GM23338 (cell line): Measurements from ENCODE around the gene TRPC4. TPM values are rescaled to one million over a fixed set of nuclear protein-coding genes. Genes with fewer than 3 reads are reported as not detected.
"Not testable (repeated sequence)": the region's sequence is repeated elsewhere in the genome, so short reads cannot be mapped to it uniquely, and the experiment has no call there.

Experiments
- ATAC-seq: fragments of 200-7000 bp; cut with Tn5 transposase; 3 replicates; pipeline ENCODE4 v1.9.1; 2020
- DNase-seq: peaks from one replicate; pipeline ENCODE4 v3.0.0-alpha.2; 2015; ENCODE audit warnings: low spot score
- H2AFZ ChIP-seq: fragments of 200-600 bp; sonication (generic); 2 replicates; pipeline ENCODE4 v1.8.0; 2016; ENCODE audit warnings: antibody characterized with exemption, mild to moderate bottlenecking, moderate library complexity
- H3F3A ChIP-seq: fragments of 200-600 bp; sonication (generic); replicated peaks from 2 replicates; pipeline ENCODE4 v1.8.0; 2017; ENCODE audit warnings: antibody characterized with exemption, mixed run types, low read depth
- H3K27ac ChIP-seq: fragments of 200-600 bp; sonication (generic); 2 replicates; pipeline ENCODE4 v1.6.1; 2016; ENCODE audit warnings: low read depth
- H3K27me3 ChIP-seq: fragments of 200-600 bp; sonication (generic); 2 replicates; pipeline ENCODE4 v1.8.0; 2016; ENCODE audit warnings: mild to moderate bottlenecking, mixed run types, moderate library complexity; ENCODE audit not compliant: insufficient read depth
- H3K36me3 ChIP-seq: fragments of 200-600 bp; sonication (generic); 2 replicates; pipeline ENCODE4 v1.8.0; 2016; ENCODE audit warnings: mild to moderate bottlenecking; ENCODE audit not compliant: insufficient read depth
- H3K4me1 ChIP-seq: fragments of 200-600 bp; sonication (generic); 2 replicates; pipeline ENCODE4 v1.8.0; 2016; ENCODE audit warnings: mild to moderate bottlenecking, moderate library complexity; ENCODE audit not compliant: insufficient read depth
- H3K4me2 ChIP-seq: fragments of 200-600 bp; sonication (generic); 2 replicates; pipeline ENCODE4 v1.7.1; 2017; ENCODE audit warnings: mixed run types
- H3K4me3 ChIP-seq: fragments of 200-600 bp; sonication (generic); 2 replicates; pipeline ENCODE4 v1.6.1; 2016; ENCODE audit warnings: mixed run types
- H3K79me2 ChIP-seq: fragments of 200-600 bp; sonication (generic); replicated peaks from 2 replicates; pipeline ENCODE4 v1.8.0; 2017; ENCODE audit warnings: mild to moderate bottlenecking; ENCODE audit not compliant: insufficient read depth
- H3K9me2 ChIP-seq: fragments of 200-600 bp; sonication (generic); 2 replicates; pipeline ENCODE4 v1.8.0; 2017; ENCODE audit not compliant: insufficient read depth
- H4K20me1 ChIP-seq: fragments of 200-600 bp; sonication (generic); replicated peaks from 2 replicates; pipeline ENCODE4 v1.8.0; 2017; ENCODE audit warnings: mild to moderate bottlenecking; ENCODE audit not compliant: insufficient read depth
- H3K27ac Mint-ChIP-seq: 2 replicates; pipeline ENCODE4 v1.8.0; 2020; ENCODE audit warnings: inconsistent platforms, mild to moderate bottlenecking, moderate library complexity, mixed read lengths
- H3K27me3 Mint-ChIP-seq: 3 replicates; pipeline ENCODE4 v1.8.0; 2022; ENCODE audit warnings: low read depth, mild to moderate bottlenecking, moderate library complexity, mixed read lengths, inconsistent platforms; ENCODE audit not compliant: insufficient read depth, poor library complexity
- H3K36me3 Mint-ChIP-seq: 3 replicates; pipeline ENCODE4 v1.8.0; 2021; ENCODE audit warnings: low read depth, mild to moderate bottlenecking, inconsistent platforms, moderate library complexity, mixed read lengths
- H3K4me1 Mint-ChIP-seq: 3 replicates; pipeline ENCODE4 v1.8.0; 2020; ENCODE audit warnings: mild to moderate bottlenecking, inconsistent platforms, mixed read lengths
- H3K4me3 Mint-ChIP-seq: 3 replicates; pipeline ENCODE4 v1.8.0; 2021; ENCODE audit warnings: moderate library complexity, mild to moderate bottlenecking, inconsistent platforms, mixed read lengths
- H3K9me3 Mint-ChIP-seq: 3 replicates; pipeline ENCODE4 v1.8.0; 2020; ENCODE audit warnings: moderate library complexity, mild to moderate bottlenecking, inconsistent platforms, mixed read lengths
- EZH2 ChIP-seq: fragments of 200-600 bp; sonication (generic); IDR thresholded peaks from one replicate; pipeline ENCODE4 v1.8.0; 2017; ENCODE audit warnings: antibody characterized with exemption, mild to moderate bottlenecking, low read depth; ENCODE audit not compliant: unreplicated experiment
- JUNB ChIP-seq: IDR thresholded peaks from one replicate; pipeline ENCODE4 v1.6.1; 2016; ENCODE audit warnings: antibody characterized with exemption; ENCODE audit not compliant: unreplicated experiment
- NANOG ChIP-seq: IDR thresholded peaks from 2 replicates; pipeline ENCODE4 v1.6.1; 2016; ENCODE audit warnings: antibody characterized with exemption, borderline replicate concordance
- POLR2AphosphoS5 ChIP-seq: IDR thresholded peaks from 2 replicates; pipeline ENCODE4 v1.6.1; 2016; ENCODE audit warnings: antibody characterized with exemption, low read depth
- ZNF331 ChIP-seq: fragments of 250-450 bp; sonication (Bioruptor Pico); IDR thresholded peaks from 2 replicates; pipeline ENCODE4 v1.5.0; 2020; ENCODE audit warnings: low read depth, mild to moderate bottlenecking, moderate library complexity
- polyA plus RNA-seq: library from polyadenylated mRNA; unstranded; fragments of >200 nt; fragmentation: Nextera tagmentation; extraction: Ambion mirVana; gene quantifications from 2 replicates; pipeline ENCODE4 v1.2.1, GENCODE V29; 2016
- total RNA-seq: library from RNA; depleted of rRNA; stranded (reverse); fragments of >200 nt; shearing (Covaris generic); gene quantifications from 2 replicates; pipeline ENCODE4 v1.2.3, GENCODE V29; 2014
- TF ChIP-seq, protein P1 (sequence below): fragments of 250-450 bp; sonication (Bioruptor Pico); IDR thresholded peaks from 2 replicates; pipeline ENCODE4 v1.5.0; 2020; ENCODE audit warnings: mild to moderate bottlenecking, moderate library complexity
- TF ChIP-seq, protein P2 (sequence below): IDR thresholded peaks from 2 replicates; pipeline ENCODE4 v1.6.1; 2016; ENCODE audit warnings: antibody characterized with exemption
- TF ChIP-seq, protein P3 (sequence below), 2 experiments: fragments of 200-600 bp in 1 of 2; sonication (generic) in 1 of 2; conservative IDR thresholded peaks; 2 replicates each; pipeline versions ENCODE4 v1.5.1 to v1.6.1; 2016 to 2017; ENCODE audit warnings: antibody characterized with exemption in 2 of 2, low read depth in 2 of 2, mild to moderate bottlenecking in 2 of 2, moderate library complexity in 1 of 2

TRPC4 gene
- total and polyA plus RNA-seq, 2 experiments from 2014 or later, result 1.1 to 2.1 TPM

DNA sequence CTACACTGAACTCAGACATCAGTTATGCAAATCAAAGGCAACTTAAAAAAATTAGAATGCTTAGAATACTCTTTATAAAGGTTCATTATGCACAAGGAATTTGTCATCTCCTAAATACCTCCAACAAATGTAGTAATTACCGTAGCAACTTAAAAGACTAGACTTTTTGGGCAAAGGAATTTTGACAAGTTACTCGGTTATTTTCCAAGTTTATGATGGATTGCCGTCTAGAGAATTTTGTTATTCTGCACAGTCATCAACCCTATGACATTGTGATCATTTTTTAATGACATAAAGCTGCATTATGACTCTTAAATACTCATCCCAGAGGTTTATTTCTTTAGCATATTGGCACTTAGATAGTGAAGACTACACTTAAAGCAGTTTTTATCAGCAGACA is 71.9 kb downstream of the TRPC4 start (continued):
- TF ChIP-seq POLR2AphosphoS5 (no peak), EZH2 (no peak)

DNA sequence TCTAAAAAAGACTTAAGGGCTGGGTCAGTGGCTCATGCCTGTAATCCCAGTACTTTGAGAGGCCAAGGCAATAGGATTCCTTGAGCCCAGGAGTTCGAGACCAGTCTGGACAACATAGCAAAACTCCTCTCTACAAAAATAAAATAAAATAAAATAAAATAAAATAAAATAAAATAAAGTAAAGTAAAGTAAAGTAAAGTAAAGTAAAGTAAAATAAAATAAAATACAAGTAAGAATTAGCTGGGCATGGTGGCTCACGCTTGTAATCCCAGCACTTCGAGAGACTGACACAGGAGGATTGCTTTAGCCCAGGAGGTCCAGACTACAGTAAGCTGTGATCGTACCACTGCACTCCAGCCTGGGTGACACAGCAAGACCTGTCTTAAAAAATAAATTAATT is 72.8 kb downstream of the TRPC4 start:
- H3K27me3 Mint-ChIP-seq, H3K27ac Mint-ChIP-seq, H3K9me2 ChIP-seq, H2AFZ ChIP-seq, ATAC-seq, H3K27me3 ChIP-seq, H3K9me3 Mint-ChIP-seq, DNase-seq, H3F3A ChIP-seq, H3K27ac ChIP-seq, H3K4me3 Mint-ChIP-seq, H3K4me2 ChIP-seq, H3K4me1 ChIP-seq, H3K4me3 ChIP-seq, H3K36me3 ChIP-seq, H4K20me1 ChIP-seq, H3K36me3 Mint-ChIP-seq, H3K79me2 ChIP-seq: not testable (repeated sequence)
- H3K4me1 Mint-ChIP-seq, result peaks cover 16% of the 10 kb centered on the region

DNA sequence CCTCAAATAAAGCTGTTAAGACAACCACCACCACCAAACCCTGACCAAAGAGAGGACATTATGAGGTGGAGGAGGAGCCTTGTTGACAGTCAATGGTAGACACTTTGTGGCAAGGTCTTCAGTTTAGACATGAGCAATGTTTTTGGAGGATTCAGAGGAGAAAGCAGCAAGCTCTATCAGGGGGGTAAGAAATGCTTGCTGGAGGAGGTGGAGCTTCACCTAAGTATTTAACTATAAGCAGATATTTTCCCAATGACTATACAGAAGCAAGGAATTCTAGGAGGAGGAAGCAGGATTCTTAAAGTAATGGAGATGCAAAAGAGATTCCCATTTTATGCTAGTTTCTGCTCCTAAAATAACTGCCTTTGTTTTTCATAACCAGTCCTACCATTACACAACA is 74.2 kb downstream of the TRPC4 start:
- no peak overlapping the region for H3K27ac ChIP-seq
- Mint-ChIP-seq H3K4me1 (peaks cover 16% of the 10 kb centered on the region), H3K27ac (no peak overlapping the region)
- TF ChIP-seq, protein P1, sequence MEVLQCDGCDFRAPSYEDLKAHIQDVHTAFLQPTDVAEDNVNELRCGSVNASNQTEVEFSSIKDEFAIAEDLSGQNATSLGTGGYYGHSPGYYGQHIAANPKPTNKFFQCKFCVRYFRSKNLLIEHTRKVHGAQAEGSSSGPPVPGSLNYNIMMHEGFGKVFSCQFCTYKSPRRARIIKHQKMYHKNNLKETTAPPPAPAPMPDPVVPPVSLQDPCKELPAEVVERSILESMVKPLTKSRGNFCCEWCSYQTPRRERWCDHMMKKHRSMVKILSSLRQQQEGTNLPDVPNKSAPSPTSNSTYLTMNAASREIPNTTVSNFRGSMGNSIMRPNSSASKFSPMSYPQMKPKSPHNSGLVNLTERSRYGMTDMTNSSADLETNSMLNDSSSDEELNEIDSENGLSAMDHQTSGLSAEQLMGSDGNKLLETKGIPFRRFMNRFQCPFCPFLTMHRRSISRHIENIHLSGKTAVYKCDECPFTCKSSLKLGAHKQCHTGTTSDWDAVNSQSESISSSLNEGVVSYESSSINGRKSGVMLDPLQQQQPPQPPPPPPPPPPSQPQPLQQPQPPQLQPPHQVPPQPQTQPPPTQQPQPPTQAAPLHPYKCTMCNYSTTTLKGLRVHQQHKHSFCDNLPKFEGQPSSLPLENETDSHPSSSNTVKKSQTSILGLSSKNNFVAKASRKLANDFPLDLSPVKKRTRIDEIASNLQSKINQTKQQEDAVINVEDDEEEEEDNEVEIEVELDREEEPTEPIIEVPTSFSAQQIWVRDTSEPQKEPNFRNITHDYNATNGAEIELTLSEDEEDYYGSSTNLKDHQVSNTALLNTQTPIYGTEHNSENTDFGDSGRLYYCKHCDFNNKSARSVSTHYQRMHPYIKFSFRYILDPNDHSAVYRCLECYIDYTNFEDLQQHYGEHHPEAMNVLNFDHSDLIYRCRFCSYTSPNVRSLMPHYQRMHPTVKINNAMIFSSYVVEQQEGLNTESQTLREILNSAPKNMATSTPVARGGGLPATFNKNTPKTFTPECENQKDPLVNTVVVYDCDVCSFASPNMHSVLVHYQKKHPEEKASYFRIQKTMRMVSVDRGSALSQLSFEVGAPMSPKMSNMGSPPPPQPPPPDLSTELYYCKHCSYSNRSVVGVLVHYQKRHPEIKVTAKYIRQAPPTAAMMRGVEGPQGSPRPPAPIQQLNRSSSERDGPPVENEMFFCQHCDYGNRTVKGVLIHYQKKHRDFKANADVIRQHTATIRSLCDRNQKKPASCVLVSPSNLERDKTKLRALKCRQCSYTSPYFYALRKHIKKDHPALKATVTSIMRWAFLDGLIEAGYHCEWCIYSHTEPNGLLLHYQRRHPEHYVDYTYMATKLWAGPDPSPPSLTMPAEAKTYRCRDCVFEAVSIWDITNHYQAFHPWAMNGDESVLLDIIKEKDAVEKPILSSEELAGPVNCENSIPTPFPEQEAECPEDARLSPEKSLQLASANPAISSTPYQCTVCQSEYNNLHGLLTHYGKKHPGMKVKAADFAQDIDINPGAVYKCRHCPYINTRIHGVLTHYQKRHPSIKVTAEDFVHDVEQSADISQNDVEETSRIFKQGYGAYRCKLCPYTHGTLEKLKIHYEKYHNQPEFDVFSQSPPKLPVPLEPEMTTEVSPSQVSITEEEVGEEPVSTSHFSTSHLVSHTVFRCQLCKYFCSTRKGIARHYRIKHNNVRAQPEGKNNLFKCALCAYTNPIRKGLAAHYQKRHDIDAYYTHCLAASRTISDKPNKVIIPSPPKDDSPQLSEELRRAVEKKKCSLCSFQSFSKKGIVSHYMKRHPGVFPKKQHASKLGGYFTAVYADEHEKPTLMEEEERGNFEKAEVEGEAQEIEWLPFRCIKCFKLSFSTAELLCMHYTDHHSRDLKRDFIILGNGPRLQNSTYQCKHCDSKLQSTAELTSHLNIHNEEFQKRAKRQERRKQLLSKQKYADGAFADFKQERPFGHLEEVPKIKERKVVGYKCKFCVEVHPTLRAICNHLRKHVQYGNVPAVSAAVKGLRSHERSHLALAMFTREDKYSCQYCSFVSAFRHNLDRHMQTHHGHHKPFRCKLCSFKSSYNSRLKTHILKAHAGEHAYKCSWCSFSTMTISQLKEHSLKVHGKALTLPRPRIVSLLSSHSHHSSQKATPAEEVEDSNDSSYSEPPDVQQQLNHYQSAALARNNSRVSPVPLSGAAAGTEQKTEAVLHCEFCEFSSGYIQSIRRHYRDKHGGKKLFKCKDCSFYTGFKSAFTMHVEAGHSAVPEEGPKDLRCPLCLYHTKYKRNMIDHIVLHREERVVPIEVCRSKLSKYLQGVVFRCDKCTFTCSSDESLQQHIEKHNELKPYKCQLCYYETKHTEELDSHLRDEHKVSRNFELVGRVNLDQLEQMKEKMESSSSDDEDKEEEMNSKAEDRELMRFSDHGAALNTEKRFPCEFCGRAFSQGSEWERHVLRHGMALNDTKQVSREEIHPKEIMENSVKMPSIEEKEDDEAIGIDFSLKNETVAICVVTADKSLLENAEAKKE, result no peak
- no peak for TF ChIP-seq NANOG
- TF ChIP-seq, protein P2, sequence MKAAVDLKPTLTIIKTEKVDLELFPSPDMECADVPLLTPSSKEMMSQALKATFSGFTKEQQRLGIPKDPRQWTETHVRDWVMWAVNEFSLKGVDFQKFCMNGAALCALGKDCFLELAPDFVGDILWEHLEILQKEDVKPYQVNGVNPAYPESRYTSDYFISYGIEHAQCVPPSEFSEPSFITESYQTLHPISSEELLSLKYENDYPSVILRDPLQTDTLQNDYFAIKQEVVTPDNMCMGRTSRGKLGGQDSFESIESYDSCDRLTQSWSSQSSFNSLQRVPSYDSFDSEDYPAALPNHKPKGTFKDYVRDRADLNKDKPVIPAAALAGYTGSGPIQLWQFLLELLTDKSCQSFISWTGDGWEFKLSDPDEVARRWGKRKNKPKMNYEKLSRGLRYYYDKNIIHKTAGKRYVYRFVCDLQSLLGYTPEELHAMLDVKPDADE, result no peak
- TF ChIP-seq POLR2AphosphoS5, result no peak
- TF ChIP-seq, protein P3, sequence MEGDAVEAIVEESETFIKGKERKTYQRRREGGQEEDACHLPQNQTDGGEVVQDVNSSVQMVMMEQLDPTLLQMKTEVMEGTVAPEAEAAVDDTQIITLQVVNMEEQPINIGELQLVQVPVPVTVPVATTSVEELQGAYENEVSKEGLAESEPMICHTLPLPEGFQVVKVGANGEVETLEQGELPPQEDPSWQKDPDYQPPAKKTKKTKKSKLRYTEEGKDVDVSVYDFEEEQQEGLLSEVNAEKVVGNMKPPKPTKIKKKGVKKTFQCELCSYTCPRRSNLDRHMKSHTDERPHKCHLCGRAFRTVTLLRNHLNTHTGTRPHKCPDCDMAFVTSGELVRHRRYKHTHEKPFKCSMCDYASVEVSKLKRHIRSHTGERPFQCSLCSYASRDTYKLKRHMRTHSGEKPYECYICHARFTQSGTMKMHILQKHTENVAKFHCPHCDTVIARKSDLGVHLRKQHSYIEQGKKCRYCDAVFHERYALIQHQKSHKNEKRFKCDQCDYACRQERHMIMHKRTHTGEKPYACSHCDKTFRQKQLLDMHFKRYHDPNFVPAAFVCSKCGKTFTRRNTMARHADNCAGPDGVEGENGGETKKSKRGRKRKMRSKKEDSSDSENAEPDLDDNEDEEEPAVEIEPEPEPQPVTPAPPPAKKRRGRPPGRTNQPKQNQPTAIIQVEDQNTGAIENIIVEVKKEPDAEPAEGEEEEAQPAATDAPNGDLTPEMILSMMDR (conservative IDR thresholded peaks at IDR 0.05; ENCODE audit: low read depth in 2 of 2), result no peak
- no peak for TF ChIP-seq JUNB
- TF ChIP-seq ZNF331, result no peak

More for the DNA sequence above, 74.2 kb downstream of the TRPC4 start:
- Histone ChIP-seq H3K9me2 (no peaks in the 10 kb centered on the region), H4K20me1 (no peaks in the 10 kb centered on the region), H3K27me3 (no peaks in the 10 kb centered on the region), H3K36me3 (no peaks in the 10 kb centered on the region), H3F3A (no peaks in the 10 kb centered on the region), H3K4me2 (no peak overlapping the region), H3K4me3 (no peak overlapping the region), H3K4me1 (no peaks in the 10 kb centered on the region; the same call in 1 of the 2 replicates), H2AFZ (0 out of 2 replicates have a peak overlapping the region, but pooled peaks have one; percentile 35), H3K79me2 (no peaks in the 10 kb centered on the region)
- no peaks in the 10 kb centered on the region for H3K36me3 Mint-ChIP-seq
- no peak overlapping the region for H3K4me3 Mint-ChIP-seq
- ATAC-seq (no peak), DNase-seq (no peak)
- H3K27me3 Mint-ChIP-seq, result no peaks in the 10 kb centered on the region
- H3K9me3 Mint-ChIP-seq, result no peaks in the 10 kb centered on the region
